Activated CD8-positive, alpha-beta T cell treated with anti-CD3 and anti-CD28 coated beads, Interleukin-2, amount 10 ng/mL, durations not matched to agents 7 days and 5 days (primary cell): Measurements from ENCODE around the gene S100B. TPM values are rescaled to one million over a fixed set of nuclear protein-coding genes. Genes with fewer than 3 reads are reported as not detected.
A peak's percentile ranks its signal among the peaks of the same experiment; 100 is the strongest.
"Not testable (repeated sequence)": the region's sequence is repeated elsewhere in the genome, so short reads cannot be mapped to it uniquely, and the experiment has no call there.

Experiments
- ATAC-seq: fragments of 150-1000 bp; cut with Tn5 transposase; one replicate; pipeline ENCODE4 v1.10.0; 2021; ENCODE audit warnings: moderate library complexity
- CTCF ChIA-PET: fragments of 350-600 bp; sonication (Branson Sonifier 250); formaldehyde crosslinking; loops from one replicate; lab custom pipeline; 2021; ENCODE audit warnings: antibody characterized with exemption; lab: Charles Lee
- POLR2A ChIA-PET: fragments of 350-600 bp; sonication (Branson Sonifier 250); formaldehyde crosslinking; loops from one replicate; lab custom pipeline; 2021; ENCODE audit warnings: antibody characterized with exemption; lab: Charles Lee
- DNase-seq: peaks from one replicate; pipeline ENCODE4 v3.0.0-alpha.2; 2020
- H3K27ac Mint-ChIP-seq: one replicate; pipeline ENCODE4 v1.8.0; 2021; ENCODE audit warnings: mild to moderate bottlenecking, mixed read lengths
- H3K27me3 Mint-ChIP-seq: one replicate; pipeline ENCODE4 v1.8.0; 2021; ENCODE audit warnings: low read depth, mixed read lengths
- H3K36me3 Mint-ChIP-seq: one replicate; pipeline ENCODE4 v1.8.0; 2021; ENCODE audit warnings: low read depth, mixed read lengths
- H3K4me1 Mint-ChIP-seq: one replicate; pipeline ENCODE4 v1.8.0; 2021; ENCODE audit warnings: low read depth, mixed read lengths
- H3K4me3 Mint-ChIP-seq: one replicate; pipeline ENCODE4 v1.8.0; 2021; ENCODE audit warnings: mild to moderate bottlenecking, mixed read lengths
- H3K9me3 Mint-ChIP-seq: one replicate; pipeline ENCODE4 v1.8.0; 2022; ENCODE audit warnings: mixed read lengths; ENCODE audit not compliant: insufficient read depth
- total RNA-seq, 2 experiments: library from RNA; stranded (reverse); gene quantifications; one replicate each; pipeline ENCODE4 v1.2.3, GENCODE V29; 2021

S100B gene
- total RNA-seq, 2 experiments from 2014 or later, result 8.5 to 9.5 TPM

GRCh38 chr21:46637952-46638746, 33.3 kb upstream of the S100B start:
- CTCF ChIA-PET, result interaction anchor here (0.8 to 2.7 kb wide), 8 partner anchors 8 to 181 kb away, joined by 3 to 14 read pairs (median 5); no protein-coding TSS in a partner anchor
- POLR2A ChIA-PET, result interaction anchor here (0.7 to 5.6 kb wide), 4 partner anchors 33 to 179 kb away, joined by 4 to 36 read pairs (median 14); partner anchors contain the start of genes DIP2A and S100B
- ATAC-seq (no peak), DNase-seq (no peak)
- H3K4me1 Mint-ChIP-seq, result peaks cover 58% of the 10 kb centered on the region
- peak overlapping the region; percentile 62 for H3K27ac Mint-ChIP-seq
- H3K4me3 Mint-ChIP-seq, result peak overlapping the region; percentile 56
- no peaks in the 10 kb centered on the region for H3K9me3 Mint-ChIP-seq
- H3K36me3 Mint-ChIP-seq, result peaks cover 49% of the 10 kb centered on the region
- no peaks in the 10 kb centered on the region for H3K27me3 Mint-ChIP-seq

GRCh38 chr21:46636550-46637285, 31.8 kb upstream of the S100B start:
- ATAC-seq (no peak), DNase-seq (peak; percentile 38)
- CTCF ChIA-PET, result interaction anchor here (0.7 to 2.7 kb wide), 10 partner anchors 15 to 179 kb away, joined by 3 to 12 read pairs (median 4); no protein-coding TSS in a partner anchor
- H3K27ac Mint-ChIP-seq, result peak overlapping the region; percentile 84
- no peaks in the 10 kb centered on the region for H3K9me3 Mint-ChIP-seq
- no peaks in the 10 kb centered on the region for H3K27me3 Mint-ChIP-seq
- POLR2A ChIA-PET, result interaction anchor here (1.1 to 5.6 kb wide), 9 partner anchors 10 to 314 kb away, joined by 3 to 36 read pairs (median 5); partner anchors contain the start of genes DIP2A and S100B
- H3K36me3 Mint-ChIP-seq, result peaks cover 44% of the 10 kb centered on the region
- H3K4me3 Mint-ChIP-seq, result peak overlapping the region; percentile 92
- peaks cover 69% of the 10 kb centered on the region for H3K4me1 Mint-ChIP-seq

- H3K4me1 Mint-ChIP-seq, result peaks cover 69% of the 10 kb centered on the region
- CTCF ChIA-PET, result interaction anchor here (1.3 to 2.7 kb wide), 7 partner anchors 15 to 178 kb away, joined by 3 to 12 read pairs (median 5); no protein-coding TSS in a partner anchor
- peak overlapping the region; percentile 92 for H3K4me3 Mint-ChIP-seq
- POLR2A ChIA-PET, result interaction anchor here (0.8 to 5.6 kb wide), 10 partner anchors 9 to 313 kb away, joined by 3 to 36 read pairs (median 8); partner anchors contain the start of gene S100B
- ATAC-seq, result no peak
- no peaks in the 10 kb centered on the region for H3K9me3 Mint-ChIP-seq
- peaks cover 39% of the 10 kb centered on the region for H3K36me3 Mint-ChIP-seq
- DNase-seq, result no peak
- H3K27ac Mint-ChIP-seq, result peak overlapping the region; percentile 84
- H3K27me3 Mint-ChIP-seq, result no peaks in the 10 kb centered on the region
Observed at GRCh38 chr21:46636181-46636512, 31.3 kb upstream of the S100B start.

- DNase-seq, result peak; percentile 98
- Mint-ChIP-seq H3K27ac (peak within 1 kb of the TSS; percentile 84), H3K9me3 (no peaks in the 10 kb centered on the region), H3K4me3 (peak within 1 kb of the TSS; percentile 92), H3K4me1 (peaks cover 67% of the 10 kb centered on the region), H3K36me3 (peaks cover 34% of the 10 kb centered on the region), H3K27me3 (no peaks in the 10 kb centered on the region)
- ChIA-PET POLR2A (interaction anchor here (0.5 to 5.6 kb wide), 15 partner anchors 9 to 211 kb away, joined by 3 to 36 read pairs (median 4); partner anchors contain the start of gene S100B), CTCF (interaction anchor here (0.9 to 4.4 kb wide), 8 partner anchors 14 to 178 kb away, joined by 3 to 18 read pairs (median 6); no protein-coding TSS in a partner anchor)
- ATAC-seq, result peak; percentile 90
Observed at GRCh38 chr21:46635324-46636180, 30.7 kb upstream of the S100B start, which contains the start of gene PRMT2. TSS of gene PRMT2 (plus strand) at chr21:46635674. CDS start at chr21:46636952, 1,278 bp downstream.

- ChIA-PET POLR2A (interaction anchor here (0.5 to 5.6 kb wide), 12 partner anchors 9 to 211 kb away, joined by 3 to 36 read pairs (median 6); partner anchors contain the start of gene S100B), CTCF (interaction anchor here (0.9 to 4.4 kb wide), 4 partner anchors 14 to 103 kb away, joined by 4 to 18 read pairs (median 8); no protein-coding TSS in a partner anchor)
- Mint-ChIP-seq H3K4me1 (peaks cover 67% of the 10 kb centered on the region), H3K27me3 (no peaks in the 10 kb centered on the region), H3K27ac (peak overlapping the region; percentile 84), H3K36me3 (peaks cover 30% of the 10 kb centered on the region), H3K9me3 (no peaks in the 10 kb centered on the region), H3K4me3 (peak overlapping the region; percentile 92)
- ATAC-seq (peak; percentile 19), DNase-seq (peak; percentile 56)
Observed at GRCh38 chr21:46634966-46635323, 30.1 kb upstream of the S100B start.

GRCh38 chr21:46634427-46634826, 29.5 kb upstream of the S100B start:
- Mint-ChIP-seq H3K4me1 (peaks cover 62% of the 10 kb centered on the region), H3K9me3 (no peaks in the 10 kb centered on the region), H3K36me3 (peaks cover 26% of the 10 kb centered on the region), H3K27me3 (no peaks in the 10 kb centered on the region), H3K27ac (peak overlapping the region; percentile 84), H3K4me3 (peak overlapping the region; percentile 92)
- ChIA-PET CTCF (interaction anchor here (1.0 to 4.4 kb wide), 4 partner anchors 9 to 102 kb away, joined by 3 to 18 read pairs (median 8); no protein-coding TSS in a partner anchor), POLR2A (interaction anchor here (0.6 to 5.6 kb wide), 9 partner anchors 8 to 210 kb away, joined by 3 to 36 read pairs (median 10); partner anchors contain the start of gene S100B)
- ATAC-seq (no peak), DNase-seq (no peak)

GRCh38 chr21:46633566-46633965, 28.7 kb upstream of the S100B start:
- ATAC-seq (no peak), DNase-seq (peak; percentile 53)
- Mint-ChIP-seq H3K27ac (peak overlapping the region; percentile 84), H3K36me3 (peaks cover 20% of the 10 kb centered on the region), H3K4me3 (peak overlapping the region; percentile 92), H3K27me3 (no peaks in the 10 kb centered on the region), H3K4me1 (peaks cover 59% of the 10 kb centered on the region), H3K9me3 (no peaks in the 10 kb centered on the region)
- CTCF ChIA-PET, result interaction anchor here (0.7 to 4.4 kb wide), 7 partner anchors 10 to 138 kb away, joined by 3 to 18 read pairs (median 6); partner anchors contain the start of gene S100B
- POLR2A ChIA-PET, result interaction anchor here (0.6 to 5.6 kb wide), 6 partner anchors 12 to 132 kb away, joined by 3 to 36 read pairs (median 14); partner anchors contain the start of gene S100B

GRCh38 chr21:46630915-46631314, 26.0 kb upstream of the S100B start:
- H3K9me3 Mint-ChIP-seq, H3K4me3 Mint-ChIP-seq, ATAC-seq, H3K27me3 Mint-ChIP-seq, DNase-seq, H3K27ac Mint-ChIP-seq, H3K36me3 Mint-ChIP-seq, POLR2A ChIA-PET: not testable (repeated sequence)
- CTCF ChIA-PET, result interaction anchor here (1.2 to 2.4 kb wide), 2 partner anchors 25 to 80 kb away, joined by 3 to 10 read pairs; partner anchors contain the start of gene S100B
- peaks cover 62% of the 10 kb centered on the region for H3K4me1 Mint-ChIP-seq

GRCh38 chr21:46628868-46629267, 24.0 kb upstream of the S100B start:
- Mint-ChIP-seq H3K9me3 (peaks cover 12% of the 10 kb centered on the region), H3K27me3 (no peaks in the 10 kb centered on the region), H3K4me1 (peaks cover 59% of the 10 kb centered on the region), H3K36me3 (peaks cover 11% of the 10 kb centered on the region), H3K4me3 (no peak overlapping the region), H3K27ac (no peak overlapping the region)
- POLR2A ChIA-PET, result no interaction called here
- ATAC-seq (no peak), DNase-seq (no peak)
- CTCF ChIA-PET, result interaction anchor here (0.7 to 0.9 kb wide), 2 partner anchors 11 to 78 kb away, joined by 3 to 4 read pairs; no protein-coding TSS in a partner anchor

GRCh38 chr21:46627726-46628125, 22.8 kb upstream of the S100B start:
- H3K36me3 Mint-ChIP-seq, result peaks cover 11% of the 10 kb centered on the region

More at GRCh38 chr21:46627726-46628125, 22.8 kb upstream of the S100B start:
- Mint-ChIP-seq H3K4me1 (peaks cover 54% of the 10 kb centered on the region), H3K9me3 (peaks cover 12% of the 10 kb centered on the region), H3K27me3 (no peaks in the 10 kb centered on the region), H3K4me3 (no peak overlapping the region), H3K27ac (no peak overlapping the region)
- DNase-seq (no peak), ATAC-seq (no peak)
- ChIA-PET POLR2A (no interaction called here), CTCF (no interaction called here)
